Motor neuron (in vitro differentiated cells): ENCODE results near the gene SRR. TPM values are rescaled to one million over a fixed set of nuclear protein-coding genes. Genes with fewer than 3 reads are reported as not detected.
A peak's percentile ranks its signal among the peaks of the same experiment; 100 is the strongest.

ENCODE experiments used
- ATAC-seq, 8 experiments: fragments of 200-7000 bp; cut with Tn5 transposase; replicated peaks in 6 of 8; 2 replicates each; pipeline ENCODE4 v1.8.0; 2021; ENCODE audit warnings: mild to moderate bottlenecking in 8 of 8, moderate library complexity in 8 of 8
- H3K27ac ChIP-seq, 2 donors: fragments of 250-450 bp; sonication (Bioruptor Pico); 2 replicates each; pipeline ENCODE4 v1.9.0; 2021; ENCODE audit warnings: antibody characterized with exemption in 2 of 2, mild to moderate bottlenecking in 2 of 2, moderate library complexity in 1 of 2
- H3K4me1 ChIP-seq, 2 donors: fragments of 250-450 bp; sonication (Bioruptor Pico); replicated peaks in 1 of 2; 2 replicates each; pipeline ENCODE4 v1.6.1; 2021; ENCODE audit warnings: antibody characterized with exemption in 2 of 2, mild to moderate bottlenecking in 2 of 2, moderate library complexity in 1 of 2
- H3K4me3 ChIP-seq, 5 donors: fragments of 250-450 bp; sonication (Bioruptor Pico); 2 replicates each; pipeline ENCODE4 v1.9.0; 2021; ENCODE audit warnings: antibody characterized with exemption in 5 of 5, mild to moderate bottlenecking in 5 of 5, moderate library complexity in 4 of 5
- WGBS, 10 experiments: fragments of 450-650 bp; shearing (Covaris generic); methylation state at CpG; one replicate each; pipeline ENCODE4 v1.0.0; 2022; 5-methylcytosine and 5-hydroxymethylcytosine counted together
- in situ Hi-C, 9 experiments: fragments of 400-800 bp; cut with MboI; loops; one replicate each; pipeline ENCODE4 v1.15.0; 2021; ENCODE audit warnings: low sequenced_read_pairs in 9 of 9, low pct_unique_long_range_greater_than_20kb in 2 of 9; ENCODE audit not compliant: unreplicated experiment in 9 of 9
- total RNA-seq, 8 experiments: library from RNA; unstranded; fragments of 300-600 nt; gene quantifications; 2 replicates each; pipeline versions ENCODE4 v1.2.3 to v1.2.4, GENCODE V29; 2022

Gene SRR
- total RNA-seq, 8 experiments from 2014 or later, result 4.9 to 24.0 (median 10.6) TPM

GRCh38 chr17:2371183-2372130 is 67.7 kb downstream of the SRR start:
- ATAC-seq, result no peak
- Histone ChIP-seq H3K4me3 (no peak overlapping the region), H3K4me1 (peaks cover 0 to 12% of the 10 kb centered on the region in 2 donors), H3K27ac (no peak overlapping the region)
- in situ Hi-C loops, result no loop called here
- WGBS, 10 experiments, result 93 to 100% (median 97%) methylated on average over 1 to 13 of the region's 30 CpGs; no CpG with 5 or more reads in 4 of the 10 experiments

GRCh38 chr17:2372180-2372579 is 68.4 kb downstream of the SRR start:
- H3K4me1 ChIP-seq, result peaks cover 0 to 10% of the 10 kb centered on the region in 2 donors
- 96 to 100% (median 100%) methylated on average over 1 to 10 of the region's 26 CpGs; no CpG with 5 or more reads in 7 of the 10 experiments for WGBS, 10 experiments
- H3K4me3 ChIP-seq, result no peak overlapping the region
- peak in 1 of 8 experiments; percentile 2 for ATAC-seq
- H3K27ac ChIP-seq, result no peak overlapping the region
- in situ Hi-C loops, result no loop called here

- Histone ChIP-seq H3K4me1 (peaks cover 0 to 10% of the 10 kb centered on the region in 2 donors), H3K27ac (no peak overlapping the region), H3K4me3 (no peak overlapping the region)
- no peak for ATAC-seq
- in situ Hi-C loops, result no loop called here
- 87 to 100% (median 88%) methylated on average over 3 to 5 of the region's 16 CpGs; no CpG with 5 or more reads in 7 of the 10 experiments for WGBS, 10 experiments
Measured at GRCh38 chr17:2372681-2373080, 68.9 kb downstream of the SRR start.

GRCh38 chr17:2373179-2373578 is 69.4 kb downstream of the SRR start:
- ATAC-seq, result no peak
- in situ Hi-C loops, result no loop called here
- Histone ChIP-seq H3K27ac (no peak overlapping the region), H3K4me3 (no peak overlapping the region), H3K4me1 (peaks cover 0 to 10% of the 10 kb centered on the region in 2 donors)
- 94 to 100% methylated on average over 1 to 8 of the region's 18 CpGs; no CpG with 5 or more reads in 8 of the 10 experiments for WGBS, 10 experiments

Other genes starting within 250 kb of the SRR start
- gene HIC1, start 248.8 kb upstream of the SRR start, total RNA-seq, result 10 to 100 TPM in 4 of 8 experiments, 1 to 10 TPM in 2, under 1 TPM in 2; 0.71 to 24.0 (median 6.7) TPM
- 10 to 100 TPM; 18.5 to 54.9 (median 30.6) TPM for gene SMG6, start 165 bp upstream of the SRR start, total RNA-seq
- gene TSR1, start 32.5 kb downstream of the SRR start, total RNA-seq, result 10 to 100 TPM; 27.6 to 70.9 (median 41.3) TPM
- 10 to 100 TPM; 33.4 to 95.6 (median 46.4) TPM for gene SGSM2, start 33.6 kb downstream of the SRR start, total RNA-seq
- 10 to 100 TPM in 4 of 8 experiments, 1 to 10 TPM in 4; 6.4 to 25.1 (median 9.9) TPM for gene MNT, start 97.1 kb downstream of the SRR start, total RNA-seq
- 10 to 100 TPM; 15.1 to 31.5 (median 20.3) TPM for gene METTL16, start 207.9 kb downstream of the SRR start, total RNA-seq